ENCODE measurements around the gene BEX3. TPM values are rescaled to one million over a fixed set of nuclear protein-coding genes. Genes with fewer than 3 reads are reported as not detected.
"Not testable (repeated sequence)": the region's sequence is repeated elsewhere in the genome, so short reads cannot be mapped to it uniquely, and the experiment has no call there.

BEX3 gene
- total RNA-seq, 1 donor from 2014 or later: 161 TPM

DNA sequence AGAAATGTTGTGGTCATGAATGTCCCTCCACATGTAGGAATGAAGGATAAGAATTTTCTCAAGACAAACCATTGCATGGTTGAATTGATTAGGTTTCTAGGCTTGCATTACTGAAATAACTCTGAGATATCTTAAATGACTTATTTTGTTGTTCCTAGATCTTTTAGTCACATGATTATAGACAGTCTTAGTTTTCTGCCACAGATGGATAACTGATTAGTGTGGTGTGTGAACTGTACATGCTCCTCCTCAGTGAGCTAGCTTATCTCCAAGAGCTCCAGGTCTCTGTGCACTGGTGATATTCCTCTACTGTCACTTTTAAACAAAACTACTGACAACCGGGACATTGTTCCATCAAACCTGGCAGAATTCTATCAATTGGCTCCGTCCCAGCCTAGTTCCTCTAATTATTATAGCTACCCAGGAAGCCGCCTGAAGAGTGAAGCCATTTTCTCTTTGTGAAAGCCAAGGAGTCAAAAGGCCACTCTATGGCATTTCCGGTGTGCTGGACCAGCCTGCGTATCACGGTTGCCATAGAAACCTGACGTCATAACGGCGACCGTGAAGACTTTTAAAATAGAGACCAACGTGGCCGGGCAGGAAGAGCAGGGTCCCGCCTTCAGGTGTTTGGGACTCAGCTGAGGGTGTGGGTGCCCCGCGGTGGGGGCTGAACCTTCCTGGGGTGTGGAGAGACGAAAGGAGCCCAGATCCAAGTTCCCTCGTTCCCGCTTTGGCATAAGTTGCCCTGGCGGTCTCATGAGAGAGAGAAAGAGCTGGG, 28.1 kb downstream of the BEX3 start:
- Histone ChIP-seq H3K4me1 (no peaks in the 10 kb centered on the region), H3K27me3 (ENCODE audit: low read depth) (no peaks in the 10 kb centered on the region), H3K27ac (replicated peaks) (peak overlapping the region; percentile 40), H3K9me3 (replicated peaks) (no peaks in the 10 kb centered on the region), H3K4me3 (peak overlapping the region; percentile 63), H3K36me3 (no peaks in the 10 kb centered on the region)
- peak; percentile 31 for DNase-seq
- TF ChIP-seq, protein P1, sequence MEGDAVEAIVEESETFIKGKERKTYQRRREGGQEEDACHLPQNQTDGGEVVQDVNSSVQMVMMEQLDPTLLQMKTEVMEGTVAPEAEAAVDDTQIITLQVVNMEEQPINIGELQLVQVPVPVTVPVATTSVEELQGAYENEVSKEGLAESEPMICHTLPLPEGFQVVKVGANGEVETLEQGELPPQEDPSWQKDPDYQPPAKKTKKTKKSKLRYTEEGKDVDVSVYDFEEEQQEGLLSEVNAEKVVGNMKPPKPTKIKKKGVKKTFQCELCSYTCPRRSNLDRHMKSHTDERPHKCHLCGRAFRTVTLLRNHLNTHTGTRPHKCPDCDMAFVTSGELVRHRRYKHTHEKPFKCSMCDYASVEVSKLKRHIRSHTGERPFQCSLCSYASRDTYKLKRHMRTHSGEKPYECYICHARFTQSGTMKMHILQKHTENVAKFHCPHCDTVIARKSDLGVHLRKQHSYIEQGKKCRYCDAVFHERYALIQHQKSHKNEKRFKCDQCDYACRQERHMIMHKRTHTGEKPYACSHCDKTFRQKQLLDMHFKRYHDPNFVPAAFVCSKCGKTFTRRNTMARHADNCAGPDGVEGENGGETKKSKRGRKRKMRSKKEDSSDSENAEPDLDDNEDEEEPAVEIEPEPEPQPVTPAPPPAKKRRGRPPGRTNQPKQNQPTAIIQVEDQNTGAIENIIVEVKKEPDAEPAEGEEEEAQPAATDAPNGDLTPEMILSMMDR (IDR thresholded peaks at IDR 0.05; ENCODE audit: borderline replicate concordance): no peak
- intact Hi-C loops (cut with micrococcal nuclease): no loop called here

DNA sequence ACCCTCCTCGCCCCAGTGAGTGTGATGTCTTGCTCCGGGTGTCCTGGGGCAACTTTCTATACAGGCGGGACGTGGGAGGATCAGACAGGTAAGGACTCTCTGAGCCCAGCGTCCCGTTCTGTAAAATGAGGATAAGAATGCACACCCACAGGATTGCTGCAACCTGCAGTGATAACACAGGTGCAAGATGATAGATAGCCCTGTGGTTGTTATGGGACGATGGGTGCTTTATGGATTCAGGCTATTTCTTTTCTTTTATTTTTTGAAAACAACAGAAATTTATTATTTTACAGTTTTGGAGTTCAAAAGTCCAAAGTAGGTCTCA, 28.6 kb downstream of the BEX3 start:
- Histone ChIP-seq H3K36me3 (no peaks in the 10 kb centered on the region), H3K27me3 (ENCODE audit: low read depth) (no peaks in the 10 kb centered on the region), H3K4me3 (peak overlapping the region; percentile 63), H3K9me3 (replicated peaks) (no peaks in the 10 kb centered on the region), H3K27ac (replicated peaks) (peak overlapping the region; percentile 40), H3K4me1 (no peaks in the 10 kb centered on the region)
- intact Hi-C loops (cut with micrococcal nuclease): no loop called here
- DNase-seq: no peak
- TF ChIP-seq, protein P1 (IDR thresholded peaks at IDR 0.05; ENCODE audit: borderline replicate concordance): no peak

DNA sequence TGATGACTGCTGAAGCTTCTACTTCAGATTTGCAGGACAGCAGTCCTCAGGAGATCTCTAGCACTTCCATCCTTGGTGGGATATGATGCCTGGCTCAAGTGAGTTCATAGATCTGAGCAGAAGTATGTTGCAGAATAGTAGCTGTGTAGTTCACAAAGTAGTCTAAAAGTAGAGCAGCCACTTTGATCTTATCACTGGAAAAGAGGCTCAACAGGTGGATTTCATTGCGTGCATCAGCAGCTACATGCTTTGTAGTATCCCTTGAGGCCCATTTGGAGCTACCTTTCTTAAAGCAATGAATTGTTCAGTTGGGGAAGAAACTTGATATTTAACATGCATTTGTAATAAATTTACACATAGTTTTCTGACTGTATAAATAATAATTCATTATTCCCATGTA, 29.9 kb downstream of the BEX3 start:
- Histone ChIP-seq H3K27me3 (ENCODE audit: low read depth) (no peaks in the 10 kb centered on the region), H3K9me3 (replicated peaks) (no peaks in the 10 kb centered on the region), H3K4me1 (no peaks in the 10 kb centered on the region), H3K36me3 (no peaks in the 10 kb centered on the region), H3K27ac (replicated peaks) (no peak overlapping the region), H3K4me3 (no peak overlapping the region)
- intact Hi-C loops (cut with micrococcal nuclease): no loop called here
- no peak for DNase-seq
- TF ChIP-seq, protein P1 (IDR thresholded peaks at IDR 0.05; ENCODE audit: borderline replicate concordance): no peak

DNA sequence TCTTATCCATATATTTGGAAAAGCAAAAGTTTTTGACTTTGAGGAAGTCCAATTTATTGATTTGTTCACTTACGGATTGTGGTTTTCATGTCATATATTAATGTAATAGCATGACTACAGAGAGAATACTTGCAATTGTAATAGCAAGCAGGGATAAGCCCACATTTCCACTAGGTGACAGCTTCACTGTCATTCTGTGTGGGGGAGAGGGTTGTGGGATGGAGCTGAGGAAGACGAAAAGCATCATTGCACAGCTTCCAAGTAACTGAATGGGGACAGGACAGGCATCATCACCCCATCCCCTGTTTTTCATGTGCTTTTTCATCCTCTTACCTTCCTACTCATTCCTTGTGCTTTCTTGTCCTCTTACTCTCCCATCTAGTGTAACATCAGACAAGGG, 31.4 kb downstream of the BEX3 start:
- Histone ChIP-seq H3K4me1 (no peaks in the 10 kb centered on the region), H3K27me3 (ENCODE audit: low read depth) (no peaks in the 10 kb centered on the region), H3K27ac (replicated peaks) (no peak overlapping the region), H3K9me3 (replicated peaks) (no peaks in the 10 kb centered on the region), H3K36me3 (no peaks in the 10 kb centered on the region), H3K4me3 (no peak overlapping the region)
- intact Hi-C loops (cut with micrococcal nuclease): no loop called here
- TF ChIP-seq, protein P1 (IDR thresholded peaks at IDR 0.05; ENCODE audit: borderline replicate concordance): no peak
- no peak for DNase-seq

DNA sequence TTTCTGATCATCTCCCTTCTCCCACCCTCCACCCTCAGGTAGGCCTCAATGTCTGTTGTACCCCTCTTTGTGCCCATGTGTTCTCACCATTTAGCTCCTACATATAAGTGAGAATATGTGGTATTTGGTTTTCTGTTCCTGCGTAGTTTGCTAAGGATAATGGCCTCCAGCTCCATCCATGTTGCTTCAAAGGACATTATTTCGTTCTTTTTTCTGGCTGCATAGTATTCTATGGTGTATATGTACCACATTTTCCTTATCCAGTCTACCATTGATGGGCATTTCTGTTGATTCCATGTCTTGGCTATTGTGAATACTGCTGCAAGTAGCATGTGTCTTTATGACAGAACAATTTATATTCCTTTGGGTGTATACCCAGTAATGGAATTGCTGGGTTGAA, 35.4 kb downstream of the BEX3 start:
- H3K27ac ChIP-seq (replicated peaks); H3K36me3 ChIP-seq; intact Hi-C loops (cut with micrococcal nuclease); H3K4me3 ChIP-seq; H3K9me3 ChIP-seq (replicated peaks); H3K27me3 ChIP-seq (ENCODE audit: low read depth); H3K4me1 ChIP-seq; DNase-seq: not testable (repeated sequence)

DNA sequence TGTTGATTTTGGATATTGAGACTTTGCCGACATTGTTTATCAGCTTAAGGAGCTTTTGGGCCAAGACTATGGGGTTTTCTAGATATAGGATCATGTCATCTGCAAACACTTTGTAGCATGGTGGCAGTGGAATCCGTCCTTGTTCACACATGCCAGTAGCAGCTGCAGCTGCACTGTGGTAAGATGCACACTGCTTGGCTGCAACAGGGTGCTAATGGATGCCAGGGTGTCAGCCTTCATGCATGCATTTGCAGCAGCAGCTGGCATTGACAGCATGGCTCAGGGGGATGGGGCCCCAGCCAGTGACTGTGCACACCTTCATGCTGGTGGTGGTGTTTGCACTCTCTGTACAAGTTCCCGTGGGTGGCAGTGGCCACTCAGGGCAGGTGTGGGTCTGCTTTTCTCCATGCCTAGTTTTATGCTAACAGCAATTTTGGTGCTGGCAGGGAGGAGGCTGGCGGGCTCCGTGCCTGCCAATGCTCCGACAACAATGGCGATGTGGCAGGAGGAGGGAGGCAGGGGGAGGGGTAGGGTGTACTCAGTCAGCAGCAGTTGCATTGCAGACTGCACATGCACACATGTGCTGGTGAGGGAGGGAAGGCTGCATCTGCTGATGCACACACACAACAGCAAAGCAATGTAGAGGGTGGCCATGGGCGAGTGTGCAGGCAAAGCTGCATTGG, 37.5 kb downstream of the BEX3 start:
- Histone ChIP-seq H3K27ac (replicated peaks) (no peak overlapping the region), H3K4me1 (no peaks in the 10 kb centered on the region), H3K27me3 (ENCODE audit: low read depth) (no peaks in the 10 kb centered on the region), H3K9me3 (replicated peaks) (no peaks in the 10 kb centered on the region), H3K4me3 (no peak overlapping the region), H3K36me3 (no peaks in the 10 kb centered on the region)
- intact Hi-C loops (cut with micrococcal nuclease): no loop called here
- DNase-seq: no peak
- TF ChIP-seq, protein P1 (IDR thresholded peaks at IDR 0.05; ENCODE audit: borderline replicate concordance): no peak

Data from left ventricle myocardium inferior (tissue), 1 donor.